Iris pigment epithelial cell (primary cell): ENCODE measurements around the gene COG5.

Source experiments
- DNase-seq: peaks from one replicate; pipeline ENCODE4 v3.0.0-alpha.2; 2011; ENCODE audit warnings: low read depth

The COG5 gene

DNA sequence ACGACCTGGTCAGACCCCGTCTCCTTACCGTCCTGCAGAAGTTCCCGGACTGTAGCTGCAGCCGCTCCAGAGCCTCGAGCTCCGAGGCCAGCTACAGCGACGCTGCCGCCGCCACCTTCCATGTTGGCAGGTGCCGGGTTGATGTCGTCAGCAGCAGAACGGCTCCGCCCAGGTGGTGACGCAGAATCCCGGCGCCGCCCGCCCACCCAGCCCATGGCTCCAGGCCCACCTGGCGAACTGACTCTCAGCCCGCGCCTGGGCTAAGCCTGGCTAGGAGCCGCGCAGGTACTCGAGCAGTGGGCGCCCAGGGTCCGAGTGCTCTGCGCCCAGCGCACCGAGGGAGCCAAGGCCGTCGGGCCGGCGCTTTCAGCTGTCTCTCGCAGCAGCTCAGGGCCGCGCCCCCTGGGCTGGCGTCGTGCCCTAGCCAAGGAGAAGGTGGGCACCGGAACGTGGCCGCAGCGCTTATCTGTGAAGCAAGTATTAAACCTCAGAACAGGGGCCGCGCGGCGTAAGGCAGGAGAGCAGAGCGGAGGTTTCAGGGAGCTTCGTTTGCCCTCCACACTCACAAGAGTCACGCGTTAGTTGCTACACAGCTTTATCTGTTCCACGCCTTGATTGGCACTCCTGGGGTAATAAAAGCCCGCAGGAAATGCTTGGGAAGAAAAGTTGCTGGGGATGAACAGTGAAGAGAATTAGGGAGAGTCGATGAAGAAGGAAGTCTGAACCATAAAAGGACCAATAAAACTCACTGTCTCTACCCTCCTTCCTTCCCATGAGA is at the start of gene COG5, which contains the start of gene DUS4L:
Gene COG5, minus strand, starts transcription at position 146 of the 778 bp plus-strand sequence. Its CDS starts 24 bp downstream, at position 122.
Gene DUS4L, plus strand, starts transcription at position 197 of the 778 bp plus-strand sequence. CDS start 3,100 bp downstream, outside the sequence.
- peak; percentile 81 for DNase-seq

DNA sequence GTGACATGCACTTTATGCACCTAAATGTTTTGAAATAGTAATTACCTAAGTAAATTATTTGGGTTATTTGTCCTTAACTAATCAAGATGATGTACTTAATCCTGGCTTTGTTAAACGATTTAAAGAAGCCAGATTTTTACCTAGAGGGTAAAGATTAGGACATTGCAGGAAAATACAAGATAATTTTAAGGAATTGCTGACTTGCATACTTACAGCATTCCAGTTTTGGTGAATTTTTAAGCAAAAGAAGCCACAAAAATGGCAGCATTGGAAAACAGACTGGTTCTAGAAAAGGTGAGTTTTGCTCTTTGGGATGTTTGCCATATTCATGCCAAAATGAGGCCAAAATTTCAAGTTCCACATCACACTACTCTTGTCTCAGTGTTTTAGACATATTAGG is 49.7 kb upstream of the COG5 start:
- DNase-seq = no peak

DNA sequence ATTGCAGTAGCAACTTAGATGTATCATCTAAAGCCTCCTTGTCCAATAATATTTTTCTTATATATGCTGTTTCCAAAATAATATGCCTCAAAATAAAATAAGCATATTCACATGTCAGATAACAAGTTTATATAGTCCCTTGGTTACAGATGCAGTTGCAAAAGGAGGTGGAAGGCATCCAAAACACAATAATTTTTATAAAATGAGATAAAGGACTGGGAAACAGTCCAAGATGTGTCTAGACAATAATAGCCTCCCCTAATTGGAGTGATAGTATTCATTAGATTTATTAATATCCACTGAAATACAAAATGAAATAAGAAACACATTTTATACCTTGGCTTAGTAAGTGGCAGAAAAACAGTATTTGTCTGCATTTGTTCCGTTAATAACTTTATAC is 46.6 kb upstream of the COG5 start:
- DNase-seq = peak; percentile 31

DNA sequence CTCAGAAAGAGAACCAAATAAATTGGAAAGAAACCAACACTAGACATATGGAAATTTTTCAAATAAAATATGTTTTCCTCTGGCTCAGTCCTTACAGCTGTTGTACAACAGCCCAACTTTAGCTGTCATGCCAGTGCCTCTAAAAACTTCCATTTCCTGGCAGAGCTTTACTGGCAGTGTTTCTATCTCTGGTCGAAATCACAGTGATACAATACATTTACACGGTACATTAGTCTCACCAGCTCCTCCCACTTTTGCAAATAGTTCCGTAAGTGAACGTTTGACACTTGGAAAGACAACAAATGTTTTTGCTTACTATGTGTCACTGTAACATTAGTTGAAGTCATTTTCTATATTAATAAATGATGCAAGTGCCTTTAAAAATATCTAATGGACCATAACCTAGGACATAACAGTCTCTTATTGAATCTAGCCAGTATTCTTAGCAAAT is 46.1 kb upstream of the COG5 start:
- DNase-seq = no peak

DNA sequence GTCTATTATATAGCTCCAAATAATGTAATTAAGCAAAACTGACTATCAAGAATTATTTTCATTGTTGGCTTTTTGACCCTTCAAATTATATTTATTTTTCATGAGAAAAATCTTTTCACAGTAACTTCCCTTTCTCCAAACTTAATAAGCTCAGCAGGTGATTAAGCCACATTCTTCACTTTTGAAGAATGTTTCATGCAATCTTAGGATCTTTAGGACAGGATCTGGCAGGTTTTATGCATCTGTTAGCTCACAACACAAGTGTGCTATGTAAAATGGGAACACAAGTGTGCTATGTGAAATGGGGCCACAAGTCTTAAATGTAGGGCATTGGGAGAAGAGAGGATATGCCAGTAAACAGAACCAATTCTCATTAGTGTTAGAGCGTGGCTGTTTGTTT is 42.6 kb upstream of the COG5 start:
- no peak for DNase-seq

DNA sequence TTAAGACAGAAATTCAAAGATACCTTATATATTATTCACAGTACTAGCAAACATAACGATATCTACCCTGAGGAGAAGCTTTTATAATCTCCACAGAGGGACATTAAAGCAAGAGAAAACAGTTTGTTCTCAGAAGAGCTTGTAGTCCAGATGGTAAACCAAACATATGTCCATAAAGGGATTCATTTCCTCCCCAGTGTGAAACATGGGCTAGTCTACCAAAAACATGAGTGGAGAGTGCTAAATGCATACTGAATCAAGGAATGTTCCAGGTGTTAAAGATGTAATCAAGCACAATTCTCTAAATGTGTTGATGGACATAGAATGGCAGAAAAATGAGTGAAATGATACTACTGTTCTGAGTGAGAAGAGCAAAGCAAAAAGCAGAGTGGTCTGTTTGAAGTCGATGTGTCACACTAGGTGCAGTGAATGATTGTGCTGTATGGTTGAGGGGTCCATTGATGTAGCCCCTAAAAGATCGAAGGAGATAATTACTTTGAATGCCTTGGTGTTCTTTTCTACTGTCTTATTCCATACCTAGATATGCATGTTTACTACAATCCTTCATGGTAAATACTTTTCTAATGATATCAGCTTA is 41.6 kb upstream of the COG5 start:
- no peak for DNase-seq

DNA sequence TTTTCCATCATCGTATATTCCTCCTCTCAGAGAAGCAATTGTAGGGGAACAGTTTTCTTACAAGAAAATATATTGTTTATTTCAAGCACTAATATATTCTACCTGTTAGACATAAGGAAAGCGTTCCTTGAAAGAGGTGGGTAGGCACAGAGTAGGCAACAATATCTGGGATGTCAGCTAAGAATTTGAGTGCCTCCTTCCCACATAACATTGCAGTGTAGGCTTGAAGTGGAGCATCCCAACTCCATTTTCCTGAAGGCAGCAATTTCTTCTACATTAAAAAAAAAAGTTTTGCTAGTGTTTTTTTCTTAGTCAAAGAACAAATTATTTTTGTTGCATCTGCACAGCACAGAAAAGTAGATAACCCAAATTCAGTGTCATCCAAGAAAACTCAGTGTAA is 37.1 kb upstream of the COG5 start:
- DNase-seq = no peak

DNA sequence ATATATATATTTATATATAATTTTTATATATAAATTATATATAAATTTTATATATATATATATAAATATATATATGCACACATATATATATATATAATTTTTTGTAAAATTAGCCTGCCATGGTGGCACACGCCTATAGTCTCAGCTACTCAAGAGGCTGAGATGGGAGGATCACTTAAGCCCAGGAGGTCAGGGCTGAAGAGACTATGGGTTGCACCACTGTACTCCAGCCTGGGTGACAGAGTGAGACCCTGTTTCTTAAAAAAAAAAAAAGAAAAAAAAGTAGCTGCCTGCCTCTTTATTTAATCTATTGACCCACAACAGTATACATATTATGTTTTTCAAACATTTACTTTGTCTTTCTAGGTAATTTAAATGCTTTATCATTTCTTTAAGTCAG is 35.5 kb upstream of the COG5 start:
- no peak for DNase-seq

DNA sequence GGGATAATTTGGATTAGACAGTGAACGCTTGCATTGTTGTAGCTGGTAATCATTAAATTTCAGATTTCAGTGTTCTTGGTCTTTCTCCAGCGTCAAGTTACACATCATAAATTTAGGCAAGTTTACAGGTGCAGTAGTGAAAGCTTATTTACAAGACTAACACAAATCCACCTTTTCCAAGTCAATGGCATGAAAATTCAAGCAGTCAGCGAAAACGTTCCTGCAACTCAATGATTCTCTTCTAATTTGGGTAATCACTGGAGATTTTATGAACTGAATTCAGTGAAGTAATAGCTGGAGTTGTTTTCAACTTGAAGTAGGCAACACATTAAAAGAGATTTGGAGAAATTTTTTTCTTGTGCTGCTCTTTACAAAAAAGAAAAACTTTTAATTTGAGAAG is 34.2 kb upstream of the COG5 start:
- DNase-seq = no peak

DNA sequence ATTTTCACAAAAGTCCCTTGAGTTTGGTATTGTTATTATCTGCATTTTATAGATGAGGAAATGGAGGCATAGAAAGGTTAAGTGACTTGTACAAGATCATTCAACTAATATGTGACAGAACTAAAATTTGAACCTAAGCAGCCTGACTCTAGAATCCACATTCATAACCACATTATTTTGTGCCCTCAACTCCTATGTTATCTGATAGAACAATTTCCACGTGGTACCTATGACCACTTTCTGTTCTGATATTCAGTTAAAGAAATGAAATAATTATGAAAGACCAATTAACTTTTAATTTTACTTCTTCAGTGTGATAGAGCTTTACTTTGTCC is 33.8 kb upstream of the COG5 start:
- no peak for DNase-seq

DNA sequence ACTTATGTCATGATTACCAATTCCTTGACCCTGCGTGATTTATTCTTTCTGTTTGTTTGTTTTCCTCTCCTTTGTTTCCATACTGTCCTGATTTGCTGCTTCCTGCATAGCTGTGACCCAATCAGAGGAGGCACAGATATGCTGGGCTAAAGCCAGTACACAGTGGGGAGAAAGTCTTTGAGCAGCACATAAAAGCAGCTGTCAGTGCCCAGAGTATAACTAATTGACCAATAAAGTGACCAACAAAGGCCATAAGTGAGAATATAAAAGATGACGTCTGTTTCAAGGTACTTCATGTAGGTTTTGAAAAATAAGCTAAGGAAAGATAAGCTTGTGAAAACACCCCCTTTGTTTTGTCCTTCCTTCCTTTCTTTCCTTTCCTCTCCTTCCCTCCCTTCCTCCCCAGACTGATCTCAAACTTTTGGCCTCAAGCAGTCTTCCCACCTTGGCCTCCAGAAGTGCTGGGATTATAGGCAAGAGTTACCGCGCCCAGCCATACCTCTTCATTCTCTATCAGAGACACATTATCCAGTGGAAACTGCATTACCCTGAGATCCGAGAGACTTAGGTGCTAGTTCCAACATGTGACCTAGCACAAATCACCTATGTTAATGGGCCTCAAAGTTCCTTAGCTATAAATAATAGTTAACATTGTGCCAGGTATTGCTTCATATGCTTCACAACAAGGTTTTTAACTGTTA is 33.3 kb upstream of the COG5 start:
- DNase-seq = no peak

DNA sequence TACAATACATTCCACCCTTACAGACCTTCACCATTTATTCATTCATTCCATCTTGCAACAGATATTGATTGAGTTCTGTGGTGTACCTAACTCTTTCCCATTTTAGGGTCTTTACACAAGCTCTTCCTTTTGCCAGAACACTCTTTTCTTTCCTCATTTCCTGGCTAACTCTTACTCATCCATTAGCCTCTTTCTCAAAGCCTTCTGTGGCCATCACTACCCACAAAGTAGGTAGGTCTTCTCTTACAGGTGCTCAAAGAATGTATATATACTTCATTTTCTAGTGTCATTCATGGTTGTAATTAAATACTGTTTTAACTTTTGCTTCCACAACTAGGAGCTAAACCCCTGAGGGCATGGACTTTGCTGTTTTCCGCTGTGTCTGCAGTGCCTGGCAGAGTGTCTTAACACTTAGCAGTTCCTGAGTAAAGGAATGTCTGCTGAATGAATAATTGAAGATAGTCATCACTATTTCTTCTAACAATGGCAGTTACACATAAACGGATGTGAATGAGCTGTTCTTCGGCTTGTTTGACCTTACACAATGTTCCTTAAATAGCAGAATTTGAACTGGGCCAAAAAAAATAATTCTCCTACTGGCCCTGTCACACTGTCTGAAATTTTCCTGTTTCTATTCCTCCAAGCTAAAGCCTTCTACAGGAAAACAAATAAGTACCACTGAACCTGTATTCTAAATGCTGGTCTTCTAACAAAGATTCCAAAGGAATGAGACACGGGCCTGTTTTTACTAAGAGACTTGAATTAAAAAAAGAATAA is 31.4 kb upstream of the COG5 start:
- DNase-seq = peak; percentile 94

DNA sequence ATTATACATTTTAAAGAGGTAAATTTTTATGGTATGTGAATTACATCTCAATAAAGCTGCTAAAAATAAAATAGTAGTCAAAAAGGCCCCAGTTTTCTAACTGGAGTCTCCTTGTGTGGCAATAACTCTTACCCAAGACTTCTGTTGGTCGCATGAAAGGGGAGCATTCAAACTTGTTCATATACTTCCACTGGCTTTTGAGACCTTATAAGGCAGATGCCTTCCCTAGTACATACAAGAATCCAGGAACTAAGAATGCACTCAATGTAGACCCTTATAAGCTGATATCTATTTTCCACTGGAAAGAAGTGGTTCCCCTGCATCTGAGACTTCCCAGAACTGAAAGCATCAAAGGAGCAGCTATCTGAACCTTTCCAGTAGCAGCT is 29.3 kb upstream of the COG5 start:
- DNase-seq = no peak

DNA sequence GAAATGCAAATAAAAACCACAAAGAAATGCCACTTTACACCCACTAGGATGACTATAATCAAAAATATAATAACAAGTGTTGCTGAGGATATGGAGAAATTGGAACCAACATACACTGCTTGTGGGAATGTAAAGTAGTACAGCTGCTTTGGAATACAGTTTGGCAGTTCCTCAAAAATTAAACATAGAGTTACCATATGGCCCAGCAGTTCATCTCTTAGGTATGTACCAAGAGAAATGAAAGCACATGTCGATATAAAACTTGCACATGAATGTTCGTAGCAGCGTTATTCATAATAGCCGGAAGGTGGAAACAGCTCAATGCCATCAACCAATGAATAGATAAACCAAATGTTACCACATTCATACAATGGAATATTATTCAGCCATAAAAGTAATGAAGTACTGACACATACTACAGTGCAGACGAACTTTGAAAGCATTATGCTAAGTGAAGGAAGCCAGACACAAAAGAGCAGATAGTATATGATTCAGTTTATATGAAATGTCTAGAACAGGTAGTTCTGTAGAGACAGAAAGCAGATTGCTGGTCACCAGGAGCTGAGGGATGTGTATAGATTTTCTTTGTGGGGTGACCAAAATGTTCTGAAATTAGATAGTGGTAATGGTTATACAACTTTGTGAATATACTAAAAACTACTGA is 28.8 kb upstream of the COG5 start:
- DNase-seq = peak; percentile 73

DNA sequence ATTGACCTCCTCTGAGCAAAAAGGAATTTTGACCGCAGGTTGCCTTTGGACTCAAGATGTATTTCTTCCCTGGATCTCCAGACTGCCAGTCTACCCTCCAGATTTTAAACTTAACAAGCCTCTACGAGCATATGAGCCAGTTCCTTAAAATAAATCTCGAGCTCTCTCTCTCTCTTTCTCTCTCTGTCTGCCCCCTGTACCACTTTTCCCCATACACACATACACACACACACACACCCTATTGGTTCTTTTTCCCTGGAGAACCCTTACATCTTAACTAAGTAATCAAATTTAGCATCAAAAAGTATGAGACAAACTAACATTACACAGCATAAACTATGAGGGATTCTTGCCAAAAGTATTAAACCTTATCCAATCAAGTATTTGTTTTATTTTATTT is 27.7 kb upstream of the COG5 start:
- no peak for DNase-seq

DNA sequence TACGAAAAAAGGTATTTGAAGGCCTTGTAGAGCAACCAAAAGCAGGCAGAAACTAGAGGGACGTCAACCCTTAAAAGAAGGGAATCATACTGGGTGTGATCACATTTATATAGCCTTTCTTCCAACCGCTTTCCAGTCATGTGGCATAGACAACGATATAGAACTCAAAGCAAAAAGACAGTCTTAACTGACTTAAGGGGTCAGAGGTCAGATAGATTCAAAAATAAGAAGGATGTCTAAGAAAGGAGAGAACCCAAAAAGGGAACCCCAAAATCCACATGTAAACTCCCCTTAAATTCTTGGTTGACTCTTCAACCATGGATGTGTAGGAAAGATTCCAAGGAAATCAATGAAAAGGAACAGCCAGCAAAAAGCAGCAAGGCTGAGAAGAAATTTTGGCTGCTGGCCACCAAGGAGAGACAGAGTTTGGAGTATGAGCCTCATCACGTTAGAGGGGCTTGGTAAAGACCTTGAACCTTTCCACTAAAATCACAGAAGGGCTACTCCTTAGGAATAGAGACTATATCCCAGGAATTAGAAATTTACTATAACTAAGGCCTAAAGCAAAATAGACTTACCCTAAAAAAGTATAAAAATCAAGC is 24.9 kb upstream of the COG5 start:
- DNase-seq = no peak

DNA sequence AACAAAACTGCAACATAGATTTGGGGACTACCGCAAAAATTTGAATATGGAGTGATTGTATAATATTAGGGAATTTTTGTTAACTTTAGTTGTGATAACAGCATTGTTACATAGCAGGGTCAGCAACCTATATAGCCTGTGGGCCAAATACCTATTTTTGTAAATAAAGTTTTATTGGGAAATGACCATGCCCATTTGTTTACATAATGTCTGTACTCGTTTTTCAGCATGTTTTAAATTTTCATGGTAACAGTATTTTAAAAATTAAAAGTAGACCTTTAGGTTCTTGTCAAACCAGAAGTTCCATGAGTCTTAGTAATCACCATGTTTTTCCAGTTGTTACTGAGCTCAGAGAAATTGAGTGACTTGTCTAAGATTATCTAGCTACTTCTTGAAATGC is 21.0 kb upstream of the COG5 start:
- no peak for DNase-seq

DNA sequence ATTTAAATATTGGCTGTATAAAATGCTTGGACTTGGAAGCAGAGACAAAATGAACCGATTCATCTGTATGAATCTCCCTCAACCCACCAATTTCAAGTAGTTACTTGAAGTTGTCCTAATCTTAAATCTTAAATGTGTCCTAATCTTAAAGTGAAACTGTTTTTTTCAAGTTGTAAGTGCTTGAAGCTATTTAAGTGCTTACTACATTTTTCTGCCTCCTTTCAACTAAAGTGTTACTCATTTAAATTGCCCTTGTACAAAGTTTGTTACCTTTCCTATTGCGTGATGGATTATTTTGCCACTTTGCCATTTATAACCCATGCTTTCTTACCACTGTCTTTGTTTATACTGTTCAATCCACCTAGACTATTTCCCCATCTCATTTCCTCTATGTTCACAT is 19.2 kb upstream of the COG5 start:
- no peak for DNase-seq

DNA sequence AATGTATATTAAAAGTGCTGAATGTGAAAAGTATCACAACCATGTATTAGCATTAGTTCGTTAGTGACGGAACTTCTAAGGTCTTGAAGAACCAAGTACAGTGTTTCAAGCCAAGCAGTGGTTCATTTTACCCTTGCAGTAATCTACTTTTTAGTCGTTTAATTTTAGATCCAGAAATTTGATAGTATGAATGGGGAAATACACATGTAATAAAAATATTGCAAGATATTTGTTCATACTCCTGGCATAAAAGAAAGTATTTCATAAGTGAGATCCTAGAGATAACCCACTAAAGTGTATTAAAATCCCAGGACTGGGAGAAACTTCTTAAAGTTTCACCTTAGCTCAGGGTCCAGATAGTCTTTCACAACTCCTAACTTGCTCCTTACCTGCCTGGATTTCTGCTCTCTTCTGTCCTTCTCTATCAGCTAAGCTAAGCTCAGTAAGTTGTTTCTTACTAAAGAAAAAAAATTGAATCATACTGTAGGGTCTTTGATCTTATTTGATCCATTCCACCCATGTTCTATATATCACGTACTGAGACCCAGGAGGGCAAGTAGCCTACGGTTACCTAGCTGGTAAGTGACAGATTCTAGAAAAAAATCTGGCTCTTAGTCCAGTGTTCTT is 17.8 kb upstream of the COG5 start:
- no peak for DNase-seq

DNA sequence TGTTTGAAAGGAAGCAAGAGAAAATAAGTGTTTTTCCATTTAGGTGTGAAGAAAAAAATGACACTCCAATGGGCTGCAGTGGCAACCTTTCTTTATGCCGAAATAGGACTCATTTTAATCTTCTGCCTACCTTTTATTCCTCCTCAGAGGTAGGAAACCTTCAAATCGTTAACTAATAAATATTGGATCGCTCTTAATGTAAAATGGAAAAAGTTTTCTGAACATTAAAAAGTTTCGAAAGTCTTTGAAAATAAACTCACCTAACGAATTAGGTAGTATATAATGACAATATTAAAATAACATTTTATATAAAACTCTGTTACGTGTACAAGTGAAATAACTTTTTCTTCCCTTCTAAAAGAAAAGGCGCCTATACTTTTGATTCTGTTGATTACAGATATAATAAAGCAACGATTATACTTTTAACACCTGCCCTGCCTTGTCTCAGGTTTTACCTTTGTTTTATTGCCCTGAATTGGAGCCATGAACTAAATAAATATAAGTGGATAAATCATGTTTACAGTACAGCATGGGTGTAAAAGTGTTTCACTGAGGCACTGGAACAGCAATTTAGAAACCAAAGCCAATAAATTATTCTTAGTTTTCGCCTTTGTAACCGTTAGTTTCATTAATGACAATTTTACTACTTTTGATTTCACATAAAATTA is 17.1 kb upstream of the COG5 start:
- no peak for DNase-seq
